GM21367 (cell line): ENCODE data around the gene WDR20.
"Not testable (repeated sequence)": the region's sequence is repeated elsewhere in the genome, so short reads cannot be mapped to it uniquely, and the experiment has no call there.

Experiments
- ATAC-seq: cut with Tn5 transposase; IDR thresholded peaks from one replicate; pipeline ENCODE4 v1.9.1; 2021; ENCODE audit not compliant: unreplicated experiment

WDR20 gene, protein sequence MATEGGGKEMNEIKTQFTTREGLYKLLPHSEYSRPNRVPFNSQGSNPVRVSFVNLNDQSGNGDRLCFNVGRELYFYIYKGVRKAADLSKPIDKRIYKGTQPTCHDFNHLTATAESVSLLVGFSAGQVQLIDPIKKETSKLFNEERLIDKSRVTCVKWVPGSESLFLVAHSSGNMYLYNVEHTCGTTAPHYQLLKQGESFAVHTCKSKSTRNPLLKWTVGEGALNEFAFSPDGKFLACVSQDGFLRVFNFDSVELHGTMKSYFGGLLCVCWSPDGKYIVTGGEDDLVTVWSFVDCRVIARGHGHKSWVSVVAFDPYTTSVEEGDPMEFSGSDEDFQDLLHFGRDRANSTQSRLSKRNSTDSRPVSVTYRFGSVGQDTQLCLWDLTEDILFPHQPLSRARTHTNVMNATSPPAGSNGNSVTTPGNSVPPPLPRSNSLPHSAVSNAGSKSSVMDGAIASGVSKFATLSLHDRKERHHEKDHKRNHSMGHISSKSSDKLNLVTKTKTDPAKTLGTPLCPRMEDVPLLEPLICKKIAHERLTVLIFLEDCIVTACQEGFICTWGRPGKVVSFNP

DNA sequence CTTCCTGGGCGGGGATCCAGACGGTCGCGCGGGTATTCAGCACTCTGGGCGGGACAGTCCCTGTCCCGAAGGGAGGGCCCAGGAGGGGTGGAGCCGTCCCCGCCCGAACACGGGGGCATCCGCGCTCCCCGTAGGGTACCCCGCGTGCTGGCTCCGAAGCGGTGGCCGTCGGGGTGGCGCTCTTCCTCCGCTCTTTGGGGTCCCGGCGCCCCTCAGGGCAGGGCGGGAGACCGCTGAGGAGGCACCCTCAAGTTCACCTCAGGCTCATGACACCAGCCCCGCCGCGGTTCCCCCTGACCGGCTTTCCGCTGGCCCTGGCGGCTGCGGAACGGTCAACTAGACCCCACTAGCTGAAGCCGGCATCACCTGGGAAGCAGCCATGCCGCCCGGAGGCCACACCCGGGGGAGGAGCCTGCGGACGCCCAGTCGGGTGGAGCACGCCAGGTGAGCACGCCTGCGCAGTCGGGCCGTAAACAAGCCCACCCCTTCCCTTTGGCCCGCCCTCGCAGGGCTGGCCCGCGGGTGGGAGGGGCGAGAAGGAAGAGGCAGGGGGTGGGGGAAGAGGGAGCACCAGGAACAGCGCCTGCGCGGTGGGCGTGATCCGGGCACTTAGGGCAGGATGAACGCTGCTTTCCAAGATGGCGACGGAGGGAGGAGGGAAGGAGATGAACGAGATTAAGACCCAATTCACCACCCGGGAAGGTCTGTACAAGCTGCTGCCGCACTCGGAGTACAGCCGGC lies at the start of gene WDR20:
TSS of gene WDR20 (plus strand) at position 612 of the 741 bp plus-strand sequence. CDS start at position 639, 27 bp downstream.
- peak; percentile 90 for ATAC-seq

DNA sequence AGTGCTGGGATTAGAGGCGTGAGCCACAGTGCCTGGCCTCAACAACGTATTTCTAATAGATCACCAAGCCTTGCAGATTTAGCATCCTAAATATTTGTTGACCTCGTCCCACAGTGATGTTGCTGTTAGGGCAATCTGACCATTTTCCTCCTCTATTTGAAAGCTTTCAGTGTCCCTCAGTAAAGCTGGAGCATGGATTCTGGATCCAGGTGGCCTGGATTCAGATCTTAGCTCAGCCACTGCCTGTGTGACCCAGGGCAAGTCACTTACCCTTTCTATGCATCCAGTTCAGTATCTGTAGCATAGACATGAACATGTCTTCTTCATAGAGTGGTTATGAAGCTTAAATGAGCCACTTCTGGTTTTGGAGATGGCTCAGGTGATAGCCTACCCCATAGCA lies 49.0 kb upstream of the WDR20 start:
- no peak for ATAC-seq

DNA sequence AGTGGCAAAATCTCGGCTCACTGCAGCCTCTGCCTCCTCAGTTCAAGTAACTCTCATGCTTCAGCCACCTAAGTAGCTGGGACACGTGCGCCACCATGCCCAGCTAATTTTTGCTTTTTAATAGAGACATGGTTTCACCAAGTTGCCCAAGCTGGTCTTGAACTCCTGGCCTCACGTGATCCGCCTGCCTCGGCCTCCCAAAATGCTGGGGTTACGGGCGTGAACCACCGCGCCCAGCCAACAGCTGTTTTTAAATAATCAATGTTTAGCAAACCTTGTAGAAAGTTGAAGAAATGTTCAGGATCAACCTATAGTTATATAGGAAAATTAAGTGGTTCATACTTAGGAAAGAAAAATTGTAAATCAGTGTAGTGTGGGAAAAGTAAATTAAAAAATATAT lies 46.9 kb upstream of the WDR20 start:
- ATAC-seq = no peak

DNA sequence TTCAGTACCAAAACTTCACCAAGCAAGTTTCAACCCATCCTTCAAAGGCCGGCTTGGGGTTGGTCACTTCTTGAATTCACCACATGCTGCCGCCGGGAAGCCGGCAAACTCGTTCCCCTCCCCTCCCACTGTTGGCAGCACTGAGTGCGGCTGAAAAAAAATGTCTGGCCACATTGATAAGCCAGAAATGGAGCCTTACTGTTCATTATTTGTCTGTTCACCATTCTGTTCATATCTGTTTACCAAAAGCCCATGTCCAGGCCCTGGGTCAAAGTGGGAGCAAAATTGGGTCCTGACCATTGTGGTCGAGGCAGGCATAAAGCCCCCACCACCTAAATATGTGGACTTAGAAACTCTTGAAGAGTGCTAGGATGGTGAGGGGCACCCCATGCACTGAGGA lies 45.6 kb upstream of the WDR20 start:
- ATAC-seq = no peak

DNA sequence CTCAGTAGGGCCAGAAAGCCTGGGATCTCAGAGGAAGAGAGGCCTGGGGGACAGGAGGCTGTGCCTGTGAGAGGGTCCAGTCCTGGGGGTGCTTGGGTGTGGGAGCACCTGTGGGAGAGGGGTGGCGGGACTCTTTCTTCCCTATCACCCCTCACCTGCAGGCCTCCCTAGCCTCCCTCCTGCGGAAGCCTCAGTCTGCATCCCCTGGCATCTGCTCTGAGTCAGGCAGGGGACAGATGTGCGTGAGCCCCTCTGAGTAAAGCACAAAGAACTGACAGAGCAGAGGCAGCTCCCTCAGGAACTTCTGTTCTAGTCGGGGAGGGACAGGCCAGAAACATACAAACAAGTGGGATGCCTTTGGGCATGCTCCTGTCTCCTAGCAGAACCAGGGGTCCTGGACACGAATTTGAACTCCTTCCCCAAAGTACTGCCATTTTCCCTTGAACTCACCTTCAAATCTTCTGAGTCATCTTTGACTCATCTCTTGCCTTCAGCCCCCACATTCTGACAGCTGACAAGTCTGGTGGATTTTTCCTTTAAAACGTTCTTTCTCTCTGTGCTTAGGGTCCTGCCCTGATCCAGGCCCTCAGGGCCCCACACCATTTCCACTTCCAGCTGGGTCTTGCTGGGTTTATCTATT lies 44.3 kb upstream of the WDR20 start:
- ATAC-seq = no peak

DNA sequence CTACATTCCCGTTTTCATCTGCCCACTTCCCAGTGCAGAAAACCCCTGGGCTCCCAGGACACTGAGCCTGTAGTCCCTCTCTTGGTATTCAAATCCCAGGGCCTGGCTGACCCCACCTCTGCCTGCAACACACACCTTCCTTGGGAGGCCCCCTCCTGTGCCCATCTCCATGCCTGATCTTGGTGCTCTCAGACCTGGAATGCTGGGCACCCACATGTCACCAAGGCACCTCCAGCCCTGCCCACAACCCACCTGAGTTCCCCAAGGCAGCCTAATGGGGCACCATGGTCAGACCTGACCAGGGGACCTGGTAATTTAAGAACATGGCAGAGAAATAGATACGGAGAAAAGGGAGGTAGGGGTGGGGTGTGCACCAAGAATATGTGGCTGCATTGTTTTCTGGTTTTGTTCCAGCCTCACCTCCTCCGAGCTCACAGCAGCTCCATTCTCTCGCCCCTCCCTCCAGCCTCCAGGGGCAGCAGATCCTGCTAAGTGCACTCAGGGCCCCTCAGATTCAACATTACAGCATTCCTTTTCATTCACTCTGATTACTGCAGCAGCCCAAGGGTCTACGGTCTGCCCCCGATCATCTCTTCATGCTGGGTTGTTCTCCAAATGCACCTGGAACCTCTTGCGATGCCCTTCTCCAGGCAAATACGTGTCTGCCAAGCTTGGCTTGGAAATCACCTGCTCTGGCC lies 43.7 kb upstream of the WDR20 start:
- ATAC-seq = no peak

DNA sequence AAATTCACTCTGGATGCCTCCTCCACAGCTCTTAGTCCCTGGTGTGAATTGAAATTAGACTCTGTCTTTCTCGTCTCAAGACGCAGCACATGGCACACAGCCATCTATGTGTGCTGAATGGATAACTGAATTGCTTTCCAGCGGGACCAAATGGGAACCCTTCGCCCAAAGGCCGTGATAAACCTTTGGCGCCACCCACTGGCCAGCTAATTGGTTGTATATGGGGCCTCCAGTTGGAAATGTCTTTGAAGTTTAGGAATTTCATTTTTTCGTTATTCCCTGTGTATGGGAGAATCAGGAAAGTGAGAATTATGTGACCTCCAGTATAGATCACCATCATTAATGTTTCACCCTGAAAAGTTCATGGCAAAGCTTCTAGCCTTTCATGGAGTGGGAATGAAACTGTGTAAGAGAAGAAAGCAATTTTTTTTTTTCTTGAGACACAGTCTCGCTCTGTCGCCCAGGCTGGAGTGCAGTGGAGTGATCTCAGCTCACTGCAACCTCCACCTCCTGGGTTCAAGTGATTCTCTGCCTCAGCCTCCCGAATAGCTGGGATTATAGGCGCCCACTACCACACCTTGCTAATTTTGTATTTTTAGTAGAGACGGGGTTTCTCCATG lies 43.0 kb upstream of the WDR20 start:
- no peak for ATAC-seq

DNA sequence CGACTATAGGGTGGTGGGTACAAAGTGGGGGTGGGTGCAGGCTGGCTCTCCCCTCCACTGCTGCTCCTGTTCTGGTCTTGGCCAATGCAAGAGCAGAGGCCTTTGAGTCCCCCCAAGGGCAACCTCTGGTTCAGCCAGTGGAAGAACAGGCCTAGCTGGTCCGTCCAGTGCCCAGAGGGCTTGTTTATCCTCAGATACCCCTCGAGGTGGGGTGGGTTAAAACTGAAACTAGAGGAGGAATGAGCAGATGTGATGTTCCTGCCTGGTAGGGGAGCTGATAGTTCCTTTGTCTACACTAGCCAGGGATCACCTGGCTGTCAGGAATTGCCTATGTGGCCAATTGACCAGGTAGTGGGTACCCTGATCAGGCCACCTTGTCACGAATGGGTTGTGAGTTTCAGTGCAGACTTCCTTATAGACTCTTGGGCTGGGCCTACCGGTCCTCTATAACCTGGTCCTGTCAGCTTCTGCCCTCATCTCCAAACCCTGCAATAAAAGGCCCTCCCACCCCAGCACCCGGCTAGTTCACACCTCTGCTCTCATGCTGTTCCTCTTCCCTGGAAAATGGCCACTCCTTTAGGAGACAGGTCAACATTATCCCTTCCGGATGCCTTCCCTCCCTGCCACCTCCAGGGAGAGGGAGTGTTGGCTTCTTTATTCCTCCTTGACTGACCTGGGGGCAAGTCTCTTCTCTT lies 42.1 kb upstream of the WDR20 start:
- no peak for ATAC-seq

DNA sequence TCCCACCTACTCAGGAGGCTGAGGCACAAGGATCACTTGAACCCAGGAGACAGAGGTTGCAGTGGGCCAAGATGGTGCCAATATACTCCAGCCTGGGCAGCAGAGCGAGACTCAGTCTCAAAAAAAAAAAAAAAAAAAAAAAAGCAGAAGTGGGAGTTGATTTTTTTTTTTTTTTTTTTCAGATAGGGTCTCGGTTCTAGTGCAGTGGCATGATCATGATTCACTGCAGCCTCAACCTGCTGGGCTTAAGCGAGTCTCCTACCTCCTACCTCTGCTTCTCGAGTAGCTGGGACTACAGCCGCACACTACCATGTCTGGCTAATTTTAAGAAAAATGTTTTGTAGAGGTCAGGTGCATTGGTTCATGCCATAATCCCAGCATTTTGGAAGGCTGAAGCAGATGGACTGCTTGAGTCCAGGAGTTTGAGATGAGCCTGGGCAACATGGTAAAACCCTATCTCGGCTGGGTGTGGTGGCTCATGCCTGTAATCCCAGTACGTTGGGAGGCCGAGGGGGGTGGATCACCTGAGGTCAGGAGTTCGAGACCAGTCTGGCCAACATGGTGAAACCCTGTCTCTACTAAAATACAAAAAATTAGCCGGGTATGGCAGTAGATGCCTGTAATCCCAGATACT lies 36.5 kb upstream of the WDR20 start:
- ATAC-seq = no peak

DNA sequence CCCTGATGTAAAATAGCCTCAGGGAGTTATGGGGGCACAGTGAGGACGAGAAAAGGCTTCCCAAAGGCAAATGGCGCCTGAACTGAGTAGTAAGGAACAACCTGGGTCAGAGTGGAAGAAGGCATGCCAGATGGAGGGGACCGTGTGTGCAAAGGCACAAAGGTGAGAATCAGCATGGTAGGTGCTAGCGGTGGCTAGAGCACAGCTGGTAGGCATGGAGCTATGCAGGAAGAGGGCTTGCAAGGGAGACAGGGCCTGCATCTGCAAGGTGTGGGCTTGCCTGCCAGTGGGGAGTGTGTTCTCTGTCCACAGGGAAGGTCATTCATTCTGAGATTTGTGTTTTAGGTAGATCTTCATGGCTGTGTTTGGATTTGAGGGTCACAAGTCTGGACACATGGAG lies 34.3 kb upstream of the WDR20 start:
- no peak for ATAC-seq

DNA sequence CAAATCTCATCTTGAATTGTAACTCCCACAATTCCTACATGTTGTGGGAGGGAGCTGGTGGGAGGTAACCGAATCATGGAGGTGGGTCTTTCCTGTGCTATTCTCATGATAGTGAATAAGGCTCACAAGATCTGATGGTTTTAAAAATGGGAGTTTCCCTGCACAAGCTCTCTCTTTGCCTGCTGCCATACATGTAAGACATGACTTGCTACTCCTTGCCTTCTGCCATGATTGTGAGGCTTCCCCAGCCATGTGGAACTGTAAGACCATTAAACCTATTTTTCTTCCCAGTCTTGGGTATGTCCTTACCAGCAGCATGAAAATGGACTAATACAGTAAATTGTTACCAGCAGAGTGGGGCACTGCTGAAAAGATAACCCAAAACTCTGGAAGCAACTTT lies 30.4 kb upstream of the WDR20 start:
- not testable (repeated sequence) for ATAC-seq

DNA sequence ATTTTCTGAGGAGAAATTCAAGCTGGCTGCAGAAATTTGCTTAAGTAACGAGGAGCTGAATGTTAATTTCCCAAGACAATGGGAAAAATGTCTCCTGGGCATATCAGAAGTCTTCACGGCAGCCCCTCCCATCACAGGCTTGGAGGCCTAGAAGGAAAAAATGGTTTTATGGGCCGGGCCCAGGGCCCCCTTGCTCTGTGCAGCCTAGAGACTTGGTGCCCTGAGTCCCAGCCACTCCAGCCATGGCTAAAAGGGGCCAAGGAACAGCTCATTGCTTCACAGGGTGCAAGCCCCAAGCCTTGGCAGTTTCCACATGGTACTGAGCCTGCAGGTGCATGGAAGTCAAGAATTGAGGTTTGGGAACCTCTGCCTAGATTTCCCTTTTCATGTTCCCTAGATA lies 28.6 kb upstream of the WDR20 start:
- no peak for ATAC-seq

DNA sequence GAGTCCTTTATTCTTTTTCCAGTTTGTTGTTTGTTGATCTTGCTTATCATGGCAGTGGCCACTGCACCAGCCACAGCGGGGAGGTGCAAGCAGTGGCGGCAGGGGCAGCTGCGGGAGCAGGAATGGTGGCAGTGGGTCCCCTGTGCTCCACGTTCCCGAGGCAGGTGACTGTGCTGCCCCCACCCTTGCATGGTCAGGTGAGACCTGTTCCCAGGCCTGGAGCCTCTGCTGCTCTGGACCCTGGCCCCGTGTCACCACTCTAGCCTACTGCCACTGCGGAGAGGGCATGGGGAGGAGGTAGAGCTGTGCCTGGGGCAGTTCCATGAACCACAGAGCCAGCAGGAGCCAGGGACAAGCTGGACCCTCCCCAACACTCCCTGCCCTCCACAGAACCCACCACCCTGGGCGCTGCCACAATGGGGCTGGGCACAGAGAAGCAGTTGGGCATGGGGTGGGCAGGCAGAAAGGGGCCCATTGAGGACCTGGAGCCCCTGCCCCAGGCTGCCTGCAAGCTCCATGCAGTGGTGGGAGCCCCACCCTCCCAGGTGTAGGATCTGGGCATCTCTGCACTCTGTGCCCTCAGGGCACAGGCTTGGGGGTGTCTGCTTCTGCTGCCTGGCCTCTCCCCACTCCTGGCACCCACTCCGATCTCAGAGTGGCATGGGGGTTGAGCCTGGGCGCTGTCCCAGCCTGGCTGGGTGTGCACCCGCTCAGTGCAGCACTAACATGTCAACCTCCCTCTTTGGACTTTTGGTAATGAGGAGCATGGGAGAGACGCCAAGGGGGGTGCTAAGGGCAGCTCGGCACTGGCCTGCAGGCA lies 23.1 kb upstream of the WDR20 start:
- ATAC-seq = no peak

DNA sequence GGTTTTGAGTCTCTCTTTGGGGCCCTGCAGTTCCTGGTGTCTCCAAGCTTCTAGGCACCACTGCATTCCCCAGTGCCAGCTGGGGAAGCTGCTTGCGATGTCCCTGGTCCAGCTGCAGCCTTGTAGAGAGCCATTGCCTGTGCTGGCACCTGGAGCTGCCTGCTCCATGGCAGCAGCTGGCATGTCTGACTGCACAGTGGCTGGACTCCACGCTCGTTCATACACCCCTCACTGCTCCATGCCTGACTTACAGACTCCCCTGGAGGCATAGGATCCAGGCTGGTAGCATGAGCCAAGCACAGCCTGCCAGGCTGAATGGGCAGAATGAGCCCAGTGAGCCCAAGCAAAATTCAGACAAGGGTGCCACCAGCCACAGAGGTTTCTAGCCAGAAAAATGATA lies 21.8 kb upstream of the WDR20 start:
- no peak for ATAC-seq

DNA sequence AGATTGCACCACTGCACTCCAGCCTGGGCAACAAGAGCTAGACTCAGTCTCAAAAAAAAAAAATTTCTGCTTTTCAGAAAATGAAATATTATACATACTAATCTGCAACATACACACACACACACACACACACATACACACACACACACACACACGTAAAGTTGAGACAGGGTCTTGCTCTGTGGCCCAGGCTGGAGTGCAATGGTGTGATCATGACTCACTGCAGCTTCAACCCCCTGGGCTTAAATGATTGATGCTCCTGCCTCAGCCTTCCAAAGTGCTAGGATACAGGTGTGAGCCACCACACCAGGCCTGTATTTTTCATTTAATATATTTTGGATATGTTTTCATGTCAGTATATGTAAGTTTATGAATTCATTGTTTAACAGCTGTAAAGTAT lies 18.8 kb upstream of the WDR20 start:
- ATAC-seq = no peak

DNA sequence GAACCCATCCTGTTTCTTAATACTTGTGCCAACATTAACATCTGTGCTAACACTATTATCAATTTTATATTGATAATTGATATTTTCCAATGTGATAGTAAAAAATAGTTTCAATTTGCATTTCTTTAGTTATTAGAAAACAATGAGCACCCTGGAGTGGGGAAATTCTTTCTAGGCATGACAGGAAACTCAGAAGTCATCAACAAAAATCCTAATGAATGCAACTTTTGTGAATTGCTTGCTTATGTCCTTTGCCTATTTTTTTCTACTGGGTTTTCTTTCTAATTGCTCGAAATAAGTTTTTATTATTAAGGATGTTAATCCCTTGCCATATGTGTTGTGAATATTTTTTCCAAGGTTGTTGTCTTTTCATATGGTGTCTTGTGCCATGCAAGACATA lies 18.1 kb upstream of the WDR20 start:
- ATAC-seq = no peak

DNA sequence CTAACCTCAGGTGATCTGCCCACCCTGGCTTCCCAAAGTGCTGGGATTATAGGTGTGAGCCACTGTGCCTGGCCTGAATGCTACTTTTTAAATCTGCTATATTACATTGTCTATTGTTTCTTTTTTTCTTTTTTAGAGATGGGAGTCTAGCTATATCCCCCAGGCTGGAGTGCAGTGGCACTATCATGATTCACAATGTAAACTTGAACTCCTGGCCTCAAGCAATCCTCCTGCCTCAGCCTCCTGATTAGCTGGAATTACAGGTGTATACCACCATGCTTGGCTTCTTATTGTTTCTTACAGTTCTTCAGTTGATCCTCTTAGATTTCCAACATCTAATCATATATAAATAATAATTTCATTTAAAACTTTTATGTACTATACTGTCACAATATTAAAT lies 15.3 kb upstream of the WDR20 start:
- no peak for ATAC-seq

DNA sequence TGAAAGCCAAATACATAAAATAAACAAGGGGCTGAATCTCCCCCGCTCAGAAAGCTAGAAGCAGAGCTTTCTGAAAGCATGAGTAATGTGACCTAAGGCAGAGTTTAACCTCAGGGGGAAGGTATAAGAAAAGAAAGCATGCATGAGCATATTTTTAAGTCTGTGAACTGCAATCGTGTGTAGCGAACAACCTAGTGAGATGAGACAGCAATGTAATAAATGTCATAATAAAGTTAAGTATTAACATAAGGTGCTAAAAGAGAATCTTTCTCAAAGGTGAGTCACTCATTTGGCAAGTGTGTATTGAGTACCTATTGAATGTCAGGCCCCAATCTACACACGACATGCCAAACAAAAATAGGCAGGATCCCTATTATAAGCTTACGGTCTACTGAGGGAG lies 14.2 kb upstream of the WDR20 start:
- no peak for ATAC-seq
